ENCODE data around the gene ACOXL.
"Not testable (repeated sequence)": the region's sequence is repeated elsewhere in the genome, so short reads cannot be mapped to it uniquely, and the experiment has no call there.

ACOXL gene

GRCh38 chr2:110959198-110959597 is 226.8 kb downstream of the ACOXL start:
- no peak overlapping the region for H3K4me3 ChIP-seq (ENCODE audit: low read depth, low read length)
- no peak for DNase-seq (ENCODE audit: low read depth)
- TF ChIP-seq, protein P1, sequence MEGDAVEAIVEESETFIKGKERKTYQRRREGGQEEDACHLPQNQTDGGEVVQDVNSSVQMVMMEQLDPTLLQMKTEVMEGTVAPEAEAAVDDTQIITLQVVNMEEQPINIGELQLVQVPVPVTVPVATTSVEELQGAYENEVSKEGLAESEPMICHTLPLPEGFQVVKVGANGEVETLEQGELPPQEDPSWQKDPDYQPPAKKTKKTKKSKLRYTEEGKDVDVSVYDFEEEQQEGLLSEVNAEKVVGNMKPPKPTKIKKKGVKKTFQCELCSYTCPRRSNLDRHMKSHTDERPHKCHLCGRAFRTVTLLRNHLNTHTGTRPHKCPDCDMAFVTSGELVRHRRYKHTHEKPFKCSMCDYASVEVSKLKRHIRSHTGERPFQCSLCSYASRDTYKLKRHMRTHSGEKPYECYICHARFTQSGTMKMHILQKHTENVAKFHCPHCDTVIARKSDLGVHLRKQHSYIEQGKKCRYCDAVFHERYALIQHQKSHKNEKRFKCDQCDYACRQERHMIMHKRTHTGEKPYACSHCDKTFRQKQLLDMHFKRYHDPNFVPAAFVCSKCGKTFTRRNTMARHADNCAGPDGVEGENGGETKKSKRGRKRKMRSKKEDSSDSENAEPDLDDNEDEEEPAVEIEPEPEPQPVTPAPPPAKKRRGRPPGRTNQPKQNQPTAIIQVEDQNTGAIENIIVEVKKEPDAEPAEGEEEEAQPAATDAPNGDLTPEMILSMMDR (IDR thresholded peaks at IDR 0.05; ENCODE audit: control insufficient read depth, extremely low read depth, insufficient read depth): no peak

DNA sequence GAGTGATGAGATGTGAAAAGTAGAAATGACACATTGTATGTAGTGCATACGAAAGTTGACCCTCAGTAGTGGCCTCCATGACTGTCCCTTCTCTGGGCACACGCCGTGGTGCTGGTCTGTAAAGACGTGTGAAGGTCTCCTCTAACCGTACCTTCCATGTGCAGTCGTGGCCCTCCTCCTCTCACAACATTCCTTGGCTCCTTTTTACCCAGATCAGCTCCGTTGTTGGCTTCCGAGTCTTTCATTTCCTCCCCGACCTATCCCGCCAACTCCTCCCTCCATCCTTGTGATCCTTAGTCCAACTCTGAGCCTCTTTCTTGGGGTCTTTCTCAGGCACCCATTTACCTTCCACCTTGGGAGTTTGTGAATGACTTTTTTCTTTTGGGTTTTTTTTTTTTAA is 227.9 kb downstream of the ACOXL start:
- TF ChIP-seq, protein P1 (IDR thresholded peaks at IDR 0.05; ENCODE audit: control insufficient read depth, extremely low read depth, insufficient read depth): no peak
- H3K4me3 ChIP-seq (ENCODE audit: low read depth, low read length): no peak overlapping the region
- DNase-seq (ENCODE audit: low read depth): no peak

DNA sequence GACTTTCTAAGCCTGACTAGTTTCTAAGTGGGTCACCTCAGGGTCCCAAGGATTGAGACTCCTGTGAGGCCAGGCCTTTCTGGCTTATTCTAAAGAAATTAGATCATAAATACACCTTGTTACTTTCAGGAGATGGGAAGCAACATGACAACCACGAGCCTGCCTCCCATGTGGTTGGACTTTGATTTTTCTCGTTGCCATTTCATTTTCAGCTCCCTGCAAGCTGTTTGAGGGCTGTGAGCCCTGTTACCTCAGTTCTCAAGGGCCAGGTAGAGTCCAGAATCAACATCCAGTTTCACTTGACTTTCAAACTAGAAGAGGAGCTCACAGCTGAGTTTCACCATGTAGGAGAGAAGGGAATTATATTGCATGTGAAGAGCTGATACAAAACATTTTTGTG is 228.6 kb downstream of the ACOXL start:
- TF ChIP-seq, protein P1 (IDR thresholded peaks at IDR 0.05; ENCODE audit: control insufficient read depth, extremely low read depth, insufficient read depth): no peak
- DNase-seq (ENCODE audit: low read depth): no peak
- H3K4me3 ChIP-seq (ENCODE audit: low read depth, low read length): no peak overlapping the region

DNA sequence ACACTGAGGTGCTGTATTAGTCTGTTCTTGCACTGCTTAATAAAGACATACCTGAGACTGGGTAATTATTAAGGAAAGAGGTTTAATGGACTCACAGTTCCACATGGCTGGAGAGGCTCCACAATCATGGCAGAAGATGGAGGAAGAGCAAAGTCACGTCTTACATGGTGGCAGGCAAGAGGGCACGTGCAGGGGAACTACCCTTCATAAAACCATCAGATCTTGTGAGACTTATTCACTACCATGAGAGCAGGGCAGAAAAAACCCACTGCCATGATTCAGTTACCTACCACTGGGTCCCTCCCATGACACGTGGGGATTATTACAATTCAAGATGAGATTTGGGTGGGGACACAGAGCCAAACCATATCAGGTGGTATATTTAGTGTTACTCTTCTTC is 229.3 kb downstream of the ACOXL start:
- H3K4me3 ChIP-seq (ENCODE audit: low read depth, low read length); DNase-seq (ENCODE audit: low read depth): not testable (repeated sequence)

- no peak for DNase-seq (ENCODE audit: low read depth)
- TF ChIP-seq, protein P1 (IDR thresholded peaks at IDR 0.05; ENCODE audit: control insufficient read depth, extremely low read depth, insufficient read depth): no peak
- H3K4me3 ChIP-seq (ENCODE audit: low read depth, low read length): no peak overlapping the region
Measured at GRCh38 chr2:110969696-110970095, 237.3 kb downstream of the ACOXL start.

DNA sequence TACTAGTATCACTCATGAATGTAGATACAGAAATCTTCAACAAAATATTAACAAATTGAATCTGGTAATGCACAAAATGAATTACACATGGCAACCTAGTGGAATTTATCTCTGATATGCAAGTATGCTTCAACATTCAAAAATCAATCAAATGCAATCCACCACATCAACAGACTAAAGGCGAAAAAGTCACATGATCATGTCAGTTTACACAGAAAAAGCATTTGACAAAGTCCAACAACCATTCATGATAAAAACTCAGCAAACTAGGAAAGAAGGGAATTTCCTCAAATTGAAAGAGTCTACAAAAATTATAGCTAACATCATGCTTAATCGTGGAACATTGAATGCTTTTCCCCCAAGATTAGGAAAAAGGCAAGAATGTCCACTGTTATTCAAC is 237.8 kb downstream of the ACOXL start:
- no peak for DNase-seq (ENCODE audit: low read depth)
- TF ChIP-seq, protein P1 (IDR thresholded peaks at IDR 0.05; ENCODE audit: control insufficient read depth, extremely low read depth, insufficient read depth): no peak

GRCh38 chr2:110971811-110972210 is 239.4 kb downstream of the ACOXL start:
- TF ChIP-seq, protein P1 (IDR thresholded peaks at IDR 0.05; ENCODE audit: control insufficient read depth, extremely low read depth, insufficient read depth): no peak

More for the DNA sequence above, 237.8 kb downstream of the ACOXL start:
- no peak overlapping the region for H3K4me3 ChIP-seq (ENCODE audit: low read depth, low read length)

More at GRCh38 chr2:110971811-110972210, 239.4 kb downstream of the ACOXL start:
- DNase-seq (ENCODE audit: low read depth): no peak
- H3K4me3 ChIP-seq (ENCODE audit: low read depth, low read length): no peak overlapping the region

Data from LNCaP clone FGC (cell line).